ENCODE measurements around the gene MAGED1.
A peak's percentile ranks its signal among the peaks of the same experiment; 100 is the strongest.

Gene MAGED1

GRCh38 chrX:51892921-51893745, at the start of gene MAGED1:
Gene MAGED1, plus strand, starts transcription at chrX:51893623. Its CDS starts 682 bp downstream, at chrX:51894305.
- DNase-seq = peak; percentile 69 to 81

- DNase-seq = no peak
Measured at GRCh38 chrX:51847463-51847862, 46.0 kb upstream of the MAGED1 start.

DNA sequence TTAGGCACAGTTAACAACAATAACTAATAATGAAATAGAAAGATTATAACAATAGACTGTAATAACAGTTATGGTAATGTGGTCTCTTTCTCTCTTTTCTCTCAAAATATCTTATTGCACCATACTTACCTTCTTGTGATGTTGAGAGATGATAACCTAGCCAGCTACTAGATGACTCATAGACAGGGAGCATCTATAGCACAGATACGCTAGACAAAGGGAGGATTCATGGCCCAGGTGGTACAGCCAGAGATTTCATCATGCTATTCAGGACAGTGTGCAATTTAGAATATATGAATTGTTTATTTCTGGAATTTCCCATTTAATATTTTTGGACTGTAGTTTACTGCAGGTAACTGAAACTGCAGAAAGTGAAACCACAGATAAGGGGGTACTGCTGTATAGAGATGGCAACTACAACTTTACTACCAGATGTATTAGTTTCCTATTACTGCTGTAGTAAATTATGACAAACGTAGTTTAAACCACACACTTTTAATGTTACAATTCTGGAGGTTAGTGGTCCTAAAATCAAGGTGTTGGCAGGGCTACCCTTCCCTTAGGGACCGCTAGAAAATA, 41.8 kb upstream of the MAGED1 start:
- DNase-seq = no peak

GRCh38 chrX:51852096-51852495, 41.3 kb upstream of the MAGED1 start:
- DNase-seq = no peak

DNA sequence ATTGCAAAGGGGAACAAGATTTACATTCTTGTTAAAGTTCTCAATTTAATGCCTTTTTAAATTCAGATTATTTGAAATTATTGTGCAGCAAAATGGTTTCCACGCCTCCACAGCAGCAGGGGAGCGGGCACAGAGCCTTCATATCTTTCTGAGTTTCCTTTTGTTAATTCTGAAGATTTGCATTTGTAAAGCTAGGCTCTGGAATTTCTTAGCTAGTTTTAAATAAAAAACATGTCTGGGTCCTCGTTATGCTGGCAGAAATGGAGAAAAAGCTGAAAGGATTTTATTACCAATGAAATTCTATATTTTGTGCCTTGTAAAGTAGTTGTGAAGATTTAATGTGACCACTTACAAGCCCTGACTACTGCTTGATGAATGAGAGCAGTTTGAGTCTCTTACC, 40.8 kb upstream of the MAGED1 start:
- DNase-seq = no peak

DNA sequence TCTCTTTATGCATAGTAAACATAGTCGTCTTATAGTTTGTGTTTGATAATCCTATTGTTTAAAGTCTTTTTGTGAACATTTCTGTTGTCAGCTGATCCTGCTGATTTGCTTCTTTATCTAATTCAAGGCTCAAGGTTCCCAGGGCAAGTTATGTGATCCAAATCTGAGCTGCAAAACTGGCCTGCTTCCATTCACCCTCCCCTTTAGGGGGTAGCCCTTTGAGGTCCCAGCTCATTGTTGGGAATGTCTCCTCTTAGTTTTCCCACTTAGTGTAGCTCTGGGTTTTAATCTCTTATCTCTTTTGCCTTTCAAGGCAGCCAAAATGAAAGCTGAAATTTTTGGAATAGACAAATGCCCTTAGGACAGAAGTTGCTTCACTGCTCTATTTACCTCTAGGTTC, 40.2 kb upstream of the MAGED1 start:
- DNase-seq = no peak

- DNase-seq = no peak
Measured at GRCh38 chrX:51855698-51856097, 37.7 kb upstream of the MAGED1 start.

- no peak for DNase-seq
Measured at GRCh38 chrX:51857159-51857733, 36.2 kb upstream of the MAGED1 start.

GRCh38 chrX:51860679-51861078, 32.7 kb upstream of the MAGED1 start:
- no peak for DNase-seq

DNA sequence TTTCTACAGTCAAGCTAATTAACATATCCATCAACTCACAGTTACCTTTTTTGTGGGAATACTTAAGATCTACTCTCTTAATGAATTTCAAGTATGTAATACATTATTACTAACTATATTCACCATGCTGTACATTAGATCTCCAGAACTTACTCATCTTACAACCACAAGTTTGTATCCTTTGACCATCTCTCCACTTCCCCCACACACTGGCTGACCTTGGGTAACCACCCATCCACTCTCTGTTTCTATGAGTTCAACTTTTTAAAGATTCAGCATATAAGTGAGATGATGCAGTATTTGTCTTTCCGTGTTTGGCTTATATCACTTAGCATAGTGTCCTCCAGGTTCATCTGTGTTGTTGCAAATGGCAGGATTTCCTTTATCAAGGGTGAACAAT, 30.5 kb upstream of the MAGED1 start:
- no peak for DNase-seq

DNA sequence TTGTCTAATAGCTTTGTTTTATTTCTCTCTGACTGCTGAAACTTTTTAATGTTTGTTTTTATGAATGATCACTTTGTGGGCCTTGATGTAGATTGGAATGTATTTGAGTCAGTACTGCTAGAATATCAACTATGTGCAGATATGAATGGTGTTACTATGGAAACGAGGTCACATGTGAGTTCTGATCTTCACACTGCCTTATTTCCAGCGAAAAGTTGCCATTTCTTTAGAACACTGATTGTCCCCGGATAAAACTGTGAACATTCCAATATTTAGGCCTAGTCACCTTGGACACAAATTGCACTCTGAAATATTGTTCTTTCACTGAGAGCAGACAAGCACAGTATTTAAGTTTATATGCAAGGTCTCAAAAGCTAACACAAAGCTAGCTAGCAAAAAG, 27.2 kb upstream of the MAGED1 start:
- DNase-seq = no peak

- no peak for DNase-seq
Measured at GRCh38 chrX:51867626-51868025, 25.8 kb upstream of the MAGED1 start.

DNA sequence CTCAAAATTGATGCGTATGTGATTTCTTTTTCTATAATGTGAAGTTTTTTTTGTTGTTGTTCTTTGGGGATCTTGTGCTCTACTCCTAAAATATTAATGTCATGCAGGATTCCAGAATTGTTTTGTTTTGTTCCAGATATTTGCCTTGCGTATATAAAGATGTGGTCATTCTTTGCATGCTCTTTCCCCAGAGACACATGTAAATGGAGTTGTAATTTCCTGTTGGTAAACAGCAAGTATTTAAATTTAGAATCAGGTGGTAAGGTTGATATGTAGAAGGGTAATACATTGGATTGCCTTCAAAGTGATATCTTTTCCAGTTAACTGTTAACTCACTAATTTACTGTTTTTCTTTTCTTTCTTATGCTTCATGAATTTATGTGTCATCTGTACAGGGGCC, 23.1 kb upstream of the MAGED1 start:
- no peak for DNase-seq

DNA sequence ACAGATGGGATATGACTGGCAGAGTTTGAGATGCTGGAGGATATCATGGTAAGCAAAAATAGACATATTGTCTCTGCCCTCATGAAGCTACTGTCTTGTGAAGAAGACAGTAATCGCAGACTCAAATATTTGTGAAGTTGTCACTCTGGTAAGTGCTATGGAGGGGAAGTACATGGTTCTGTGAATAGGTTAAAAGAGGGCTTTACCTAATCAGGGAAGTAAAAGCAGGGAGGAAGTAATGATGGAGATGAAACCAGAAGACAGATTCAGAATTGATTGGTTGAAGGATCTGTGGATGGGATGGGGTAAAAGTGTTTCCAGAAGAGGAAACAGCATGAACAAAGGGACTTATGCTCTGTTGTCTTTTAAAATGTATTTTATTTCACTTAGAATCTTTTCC, 19.3 kb upstream of the MAGED1 start:
- DNase-seq = no peak

DNA sequence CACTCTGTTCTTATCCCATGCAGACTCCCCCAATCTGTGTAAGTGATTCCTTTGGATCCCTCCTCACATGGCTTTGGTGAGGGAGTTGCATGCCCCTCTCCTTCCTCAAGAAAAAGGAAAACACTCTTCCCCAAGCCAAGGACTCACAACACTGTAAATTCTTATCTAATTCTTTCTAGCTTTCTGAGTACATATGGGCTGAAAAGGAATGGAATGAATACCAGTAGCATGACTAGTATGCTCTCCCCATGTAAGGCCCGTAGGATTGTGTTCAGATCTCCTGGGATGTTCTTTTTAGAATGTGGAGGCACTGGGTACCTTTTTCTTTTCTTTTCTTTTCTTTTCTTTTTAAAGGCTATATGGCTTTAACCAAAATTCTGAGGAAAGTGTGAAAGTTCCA, 17.0 kb upstream of the MAGED1 start:
- DNase-seq = no peak

DNA sequence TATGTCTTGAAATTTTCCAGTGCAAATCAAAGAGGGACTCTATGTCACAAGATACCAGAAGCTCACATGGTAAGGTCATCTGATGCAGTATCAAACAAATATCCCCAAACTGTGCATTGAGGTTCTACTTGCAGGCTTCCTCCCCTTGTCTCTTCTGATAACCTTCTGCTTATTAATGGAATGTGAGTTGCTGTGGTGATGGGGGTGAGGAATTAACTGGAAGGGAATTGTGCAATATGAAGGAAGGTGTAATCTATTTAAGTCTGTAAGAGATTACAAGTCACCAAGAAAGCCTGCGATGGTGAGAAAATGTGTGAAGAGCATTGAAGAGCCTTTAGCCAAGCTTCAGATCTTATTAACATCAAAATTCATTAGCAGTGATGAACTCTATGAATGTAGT, 15.4 kb upstream of the MAGED1 start:
- no peak for DNase-seq

GRCh38 chrX:51889851-51890250, 3.6 kb upstream of the MAGED1 start:
- DNase-seq = no peak

- no peak for DNase-seq
Measured at GRCh38 chrX:51891245-51891644, 2.2 kb upstream of the MAGED1 start.

GRCh38 chrX:51891821-51892551, 1.4 kb upstream of the MAGED1 start:
- no peak for DNase-seq

GRCh38 chrX:51893931-51894696, 691 bp downstream of the MAGED1 start:
- no peak for DNase-seq

DNA sequence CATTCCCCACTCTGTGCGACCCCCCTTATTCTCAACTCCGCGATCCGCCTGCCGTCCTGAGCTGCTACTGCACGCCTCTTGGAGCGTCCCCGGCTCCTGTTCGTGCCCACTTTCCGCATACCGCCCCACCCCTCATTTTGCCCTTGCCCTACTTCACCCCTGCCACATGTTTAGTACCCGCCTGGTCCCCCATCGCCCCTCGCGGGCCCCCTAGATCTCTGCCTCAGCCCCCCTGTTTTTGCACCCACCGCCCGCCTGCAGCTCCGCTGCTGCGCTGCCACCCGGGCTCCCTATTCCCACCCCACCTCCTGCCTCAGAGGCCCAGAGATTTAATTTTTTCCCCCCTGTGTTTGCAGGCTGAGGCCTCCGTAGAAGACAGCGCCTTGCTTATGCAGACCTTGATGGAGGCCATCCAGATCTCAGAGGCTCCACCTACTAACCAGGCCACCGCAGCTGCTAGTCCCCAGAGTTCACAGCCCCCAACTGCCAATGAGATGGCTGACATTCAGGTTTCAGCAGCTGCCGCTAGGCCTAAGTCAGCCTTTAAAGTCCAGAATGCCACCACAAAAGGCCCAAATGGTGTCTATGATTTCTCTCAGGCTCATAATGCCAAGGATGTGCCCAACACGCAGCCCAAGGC, 1.4 kb downstream of the MAGED1 start:
- no peak for DNase-seq

GRCh38 chrX:51896626-51897025, 3.2 kb downstream of the MAGED1 start:
- DNase-seq = no peak
